MV-4-11 (cell line): ENCODE measurements around the gene FBXO31.
"Not testable (repeated sequence)": the region's sequence is repeated elsewhere in the genome, so short reads cannot be mapped to it uniquely, and the experiment has no call there.

ENCODE experiments used
- DNase-seq: peaks from one replicate; lab custom pipeline; 2025; lab: John Stamatoyannopoulos, UW

The FBXO31 gene

DNA sequence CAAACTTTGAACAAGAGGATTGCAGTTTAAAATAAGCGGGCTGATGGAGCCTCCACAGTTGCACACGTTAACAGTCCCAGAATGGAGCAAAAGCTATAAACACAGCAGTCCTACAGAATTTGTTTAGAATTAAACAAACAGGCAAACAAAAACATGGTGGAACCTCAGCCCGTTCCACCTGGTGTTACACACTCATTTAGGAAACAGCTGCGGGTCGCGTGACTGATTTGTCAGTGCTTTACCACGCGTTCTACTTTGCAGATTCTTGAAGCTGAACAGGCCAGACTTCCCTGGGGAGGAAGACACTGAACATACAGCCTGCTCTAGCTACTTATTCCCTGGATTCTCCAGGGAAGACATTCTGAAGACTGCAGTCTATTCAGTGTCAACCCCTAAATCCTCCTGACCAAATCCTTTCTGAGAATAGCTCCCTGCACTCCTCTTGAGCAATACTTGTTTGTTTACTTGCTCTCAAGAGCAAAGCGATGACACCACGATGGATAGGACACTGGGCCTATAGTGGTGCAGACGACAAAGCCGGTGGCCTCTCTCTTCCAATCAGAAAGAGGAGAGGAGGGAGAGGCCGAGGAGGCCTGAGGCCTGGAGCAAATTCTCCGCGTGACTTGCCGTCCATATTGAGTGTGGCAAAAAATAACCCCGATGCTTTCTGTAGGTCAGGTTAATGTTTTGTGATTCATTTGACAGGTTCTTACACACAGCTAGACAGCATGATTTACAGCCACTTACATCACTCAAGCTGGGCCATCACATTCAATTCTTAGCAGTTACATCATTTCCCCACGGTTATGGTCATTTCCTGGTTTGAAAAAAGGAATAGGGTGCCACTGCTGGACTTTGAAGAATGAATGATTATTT is 4.6 kb upstream of the FBXO31 start:
- DNase-seq: peak; percentile 100

GRCh38 chr16:87384875-87385167 is 1.2 kb upstream of the FBXO31 start:
- DNase-seq: not testable (repeated sequence)

GRCh38 chr16:87384162-87384874 is 742 bp upstream of the FBXO31 start:
- DNase-seq: peak; percentile 48

GRCh38 chr16:87382023-87382785 is 1.4 kb downstream of the FBXO31 start:
- no peak for DNase-seq

DNA sequence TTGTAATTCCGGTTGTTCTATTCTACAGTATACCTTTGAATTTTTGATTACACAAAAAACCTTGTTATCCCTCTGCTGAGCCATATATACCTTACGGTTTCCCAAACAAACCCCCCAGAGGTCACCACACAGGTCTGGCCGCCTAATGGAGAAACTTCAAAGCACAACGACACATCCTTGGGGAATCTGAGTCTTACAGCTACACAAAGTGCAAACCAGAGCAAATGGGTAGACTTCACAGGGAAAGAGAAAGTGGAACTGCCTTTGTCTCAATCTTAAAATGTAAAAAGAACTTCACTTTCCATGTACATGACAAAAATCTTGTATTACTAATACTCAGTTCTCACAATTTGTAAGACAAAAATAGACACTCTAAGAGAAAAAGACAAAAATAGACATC is 2.7 kb downstream of the FBXO31 start:
- DNase-seq: no peak

GRCh38 chr16:87380403-87380802 is 3.2 kb downstream of the FBXO31 start:
- DNase-seq: no peak

DNA sequence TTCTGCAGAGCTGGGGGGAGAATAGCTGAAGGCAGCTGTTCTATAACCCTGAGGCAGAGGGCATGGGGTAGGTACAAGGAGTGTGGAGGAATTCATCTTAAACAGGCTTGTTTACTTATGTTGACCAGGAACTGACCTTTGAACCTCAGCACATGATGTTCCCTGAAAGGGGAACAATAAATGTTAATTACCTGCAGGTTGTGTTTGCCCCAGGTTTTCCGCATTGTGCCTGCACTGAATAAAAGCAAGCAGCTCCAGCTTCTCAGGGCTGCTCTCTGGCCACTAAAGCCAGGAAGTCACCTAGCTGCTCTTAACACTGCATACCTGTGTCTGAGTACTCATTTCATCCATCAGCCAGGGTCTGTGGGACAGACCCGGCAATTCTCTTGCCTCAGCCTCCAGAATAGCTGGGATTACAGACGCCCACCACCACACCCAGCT is 4.2 kb downstream of the FBXO31 start:
- DNase-seq: not testable (repeated sequence)

DNA sequence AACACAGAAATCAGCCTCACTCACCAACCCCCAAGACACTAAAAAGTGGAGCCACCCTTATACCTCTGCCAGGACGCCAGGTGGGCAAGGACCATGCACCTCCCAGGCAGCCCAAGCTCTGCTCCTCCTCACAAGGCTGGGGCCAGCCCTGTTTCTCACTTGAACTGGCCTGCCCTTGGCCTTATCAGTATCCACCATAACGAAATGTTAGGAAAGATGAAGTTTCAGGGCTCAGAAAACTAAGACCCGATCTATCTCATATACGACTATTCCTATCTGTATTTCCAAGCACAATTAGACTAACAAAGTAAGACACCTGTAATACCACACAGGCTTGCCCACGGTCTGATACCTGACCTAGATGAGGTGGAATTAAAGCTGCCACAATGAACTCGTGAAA is 6.9 kb downstream of the FBXO31 start:
- DNase-seq: no peak

DNA sequence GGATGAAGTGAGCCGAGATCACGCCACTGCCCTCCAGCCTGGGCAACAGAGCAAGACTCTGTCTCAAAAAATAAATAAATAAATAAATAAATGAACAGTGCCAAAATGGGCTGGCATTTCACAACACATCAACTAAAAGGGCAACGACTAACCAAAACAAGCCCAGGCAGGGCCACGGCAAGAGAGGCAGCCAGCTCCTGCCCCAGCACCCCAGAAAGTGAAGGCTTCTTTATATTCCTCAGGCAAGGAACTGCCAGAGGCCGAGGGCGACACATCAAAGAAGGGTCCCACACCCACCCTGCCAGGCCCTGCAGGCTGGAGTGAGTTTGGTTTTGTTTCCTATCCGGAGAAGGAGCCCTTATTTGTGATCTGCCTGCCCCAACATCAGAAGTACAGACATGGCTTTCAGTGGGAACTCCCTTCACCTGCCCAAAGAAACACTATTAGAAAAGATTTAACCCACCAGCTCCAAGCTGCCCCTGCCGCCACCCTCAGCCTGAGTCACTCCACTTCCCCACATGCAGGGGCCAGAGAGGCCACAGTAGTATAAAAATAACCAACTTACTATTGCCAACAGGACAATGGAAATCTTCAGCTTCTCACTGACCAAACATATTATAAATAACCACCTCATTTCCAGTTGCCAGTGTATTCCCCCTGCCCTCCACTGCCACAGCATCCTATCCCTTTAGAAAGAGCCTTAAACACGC is 8.0 kb downstream of the FBXO31 start:
- DNase-seq: peak; percentile 57

DNA sequence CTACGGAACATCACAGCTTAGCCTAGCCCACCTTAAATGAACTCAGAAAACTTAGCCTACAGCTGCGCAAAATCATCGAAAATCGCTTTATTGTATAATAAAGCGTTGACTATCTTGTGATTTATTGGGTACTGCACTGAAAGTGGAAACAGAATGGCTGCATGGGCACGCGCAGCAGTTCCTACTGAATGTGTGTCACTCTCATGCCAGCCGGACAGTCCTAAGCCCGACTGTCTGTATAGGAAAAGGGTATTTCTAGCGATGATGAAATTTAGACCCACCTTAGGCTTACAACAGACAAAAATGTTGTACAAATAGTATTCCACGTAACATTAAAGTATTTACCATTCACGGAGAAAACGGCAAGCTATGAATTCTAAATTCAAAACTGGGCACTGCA is 9.3 kb downstream of the FBXO31 start:
- DNase-seq: no peak

DNA sequence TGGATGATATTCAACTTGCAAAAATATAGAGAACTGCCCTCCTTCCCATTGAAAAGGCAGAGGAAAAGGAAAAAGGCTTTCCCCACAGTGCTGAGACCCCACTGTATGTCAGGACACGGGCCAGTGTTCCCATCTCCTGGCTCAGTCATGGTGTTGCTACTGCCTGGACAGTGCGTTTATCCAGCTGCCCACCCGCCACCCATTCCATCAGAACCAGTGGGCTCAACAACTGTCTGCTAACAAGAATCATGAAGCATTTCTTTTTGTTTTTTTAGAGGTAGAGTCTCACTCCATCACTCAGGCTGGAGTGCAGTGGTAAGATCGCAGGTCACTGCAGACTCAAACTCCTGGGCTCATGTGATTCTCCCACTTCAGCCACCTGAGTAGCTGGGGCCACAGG is 11.3 kb downstream of the FBXO31 start:
- DNase-seq: no peak

DNA sequence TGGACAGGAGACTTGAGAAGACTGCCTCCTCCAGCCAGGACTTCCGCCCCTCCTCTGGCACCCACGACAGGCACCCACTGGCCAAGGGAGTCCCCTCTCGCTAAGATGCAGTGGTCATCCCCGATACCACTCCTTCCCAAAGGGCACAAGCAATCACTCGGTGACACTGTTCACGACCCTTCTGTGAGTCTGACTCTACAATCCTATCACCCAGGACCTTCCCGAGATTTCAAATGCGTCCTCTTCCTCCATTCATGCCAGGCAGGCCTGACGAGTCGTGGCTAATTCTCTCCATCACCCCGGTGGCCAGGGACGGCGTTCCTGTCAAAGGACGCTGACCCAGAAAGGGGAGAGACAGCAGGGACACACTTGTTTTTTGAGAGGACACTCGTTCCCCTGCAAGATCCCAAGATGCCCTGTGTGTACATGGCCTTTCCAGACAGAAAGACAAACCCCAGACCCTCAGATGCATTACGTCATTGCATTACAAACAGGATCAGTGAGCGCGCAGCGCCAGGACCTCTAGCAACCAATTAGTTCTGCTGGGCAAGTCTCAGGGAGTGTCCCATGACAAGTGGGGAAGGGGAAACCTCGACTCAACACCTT is 12.2 kb downstream of the FBXO31 start:
- DNase-seq: peak; percentile 16

- no peak for DNase-seq
Measured at GRCh38 chr16:87369796-87370719, 13.5 kb downstream of the FBXO31 start.

DNA sequence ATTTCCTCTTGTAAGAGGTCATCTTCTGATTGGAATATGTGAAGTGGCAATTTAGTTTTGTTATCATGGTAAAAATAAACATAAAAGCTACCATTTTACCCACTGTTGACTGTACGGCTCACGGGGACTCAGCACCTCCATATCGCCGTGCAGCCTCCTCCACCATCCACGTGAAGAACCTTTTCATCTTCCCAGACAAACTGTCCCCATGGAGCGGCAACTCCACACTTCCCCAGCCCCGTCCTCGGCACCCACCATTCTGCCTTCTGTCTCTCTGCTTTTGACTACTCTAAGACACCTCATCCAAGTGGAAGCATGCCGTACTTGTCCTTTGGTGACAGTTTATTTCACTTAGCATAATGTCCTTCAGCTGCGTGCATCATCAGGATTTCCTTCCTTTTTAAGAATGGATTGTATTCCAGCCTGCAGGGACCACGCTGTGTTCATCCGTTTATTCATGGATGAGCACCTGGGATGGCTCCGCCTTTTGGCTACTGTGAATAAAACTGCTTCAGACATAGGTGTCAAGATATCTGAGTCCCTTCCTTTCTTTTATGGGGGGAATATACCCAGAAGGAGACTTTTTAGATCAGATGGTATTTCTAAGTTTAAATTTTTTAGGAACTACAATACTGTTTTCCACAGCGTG is 14.3 kb downstream of the FBXO31 start:
- no peak for DNase-seq

DNA sequence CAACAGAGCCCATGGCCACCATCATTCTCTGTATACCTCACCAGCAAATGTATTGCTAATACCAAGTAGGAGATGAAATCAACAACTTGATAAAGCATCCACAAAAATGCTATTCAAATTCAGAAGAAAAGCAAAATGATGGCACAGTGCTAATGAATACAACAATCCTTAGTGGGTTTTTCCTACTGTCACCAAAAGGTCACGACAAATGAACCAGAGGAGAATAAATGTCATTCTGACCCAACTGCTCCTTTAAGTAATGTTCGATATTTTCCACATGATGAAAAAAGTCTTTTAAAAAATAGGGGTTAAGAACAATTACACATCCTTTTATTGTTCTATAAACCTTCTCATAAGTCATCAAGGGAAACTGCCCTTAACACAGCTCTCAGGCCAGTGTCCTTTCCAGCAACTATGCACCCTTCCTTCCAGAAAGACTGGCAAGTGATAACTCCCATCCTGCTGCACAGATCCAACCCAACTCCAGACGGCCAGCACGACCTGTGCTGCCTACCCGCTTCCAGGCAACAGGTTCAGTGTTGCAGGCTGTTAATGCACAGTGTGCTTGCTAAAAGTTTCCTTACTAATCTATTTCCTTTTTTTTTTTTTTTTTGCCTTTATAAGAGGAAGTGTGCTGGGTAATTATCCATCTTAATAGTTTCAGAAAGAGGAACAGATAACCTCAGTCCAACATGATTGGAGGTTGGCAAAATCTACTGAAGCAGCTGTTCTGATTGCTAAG is 15.4 kb downstream of the FBXO31 start:
- DNase-seq: peak; percentile 89

- no peak for DNase-seq
Measured at GRCh38 chr16:87367529-87367928, 16.0 kb downstream of the FBXO31 start.

- DNase-seq: no peak
Measured at GRCh38 chr16:87366930-87367329, 16.6 kb downstream of the FBXO31 start.

- DNase-seq: no peak
Measured at GRCh38 chr16:87366288-87366687, 17.3 kb downstream of the FBXO31 start.

- DNase-seq: no peak
Measured at GRCh38 chr16:87365021-87365713, 18.4 kb downstream of the FBXO31 start.
